Measurements from ENCODE around the gene CNN2. TPM values are rescaled to one million over a fixed set of nuclear protein-coding genes. Genes with fewer than 3 reads are reported as not detected.

The CNN2 gene
- total and polyA plus RNA-seq, 9 of the 15 experiments (the other 6 are each of a cell fraction or from before 2014, with no cell fraction given): 12.1 to 174 (median 52.7) TPM

DNA sequence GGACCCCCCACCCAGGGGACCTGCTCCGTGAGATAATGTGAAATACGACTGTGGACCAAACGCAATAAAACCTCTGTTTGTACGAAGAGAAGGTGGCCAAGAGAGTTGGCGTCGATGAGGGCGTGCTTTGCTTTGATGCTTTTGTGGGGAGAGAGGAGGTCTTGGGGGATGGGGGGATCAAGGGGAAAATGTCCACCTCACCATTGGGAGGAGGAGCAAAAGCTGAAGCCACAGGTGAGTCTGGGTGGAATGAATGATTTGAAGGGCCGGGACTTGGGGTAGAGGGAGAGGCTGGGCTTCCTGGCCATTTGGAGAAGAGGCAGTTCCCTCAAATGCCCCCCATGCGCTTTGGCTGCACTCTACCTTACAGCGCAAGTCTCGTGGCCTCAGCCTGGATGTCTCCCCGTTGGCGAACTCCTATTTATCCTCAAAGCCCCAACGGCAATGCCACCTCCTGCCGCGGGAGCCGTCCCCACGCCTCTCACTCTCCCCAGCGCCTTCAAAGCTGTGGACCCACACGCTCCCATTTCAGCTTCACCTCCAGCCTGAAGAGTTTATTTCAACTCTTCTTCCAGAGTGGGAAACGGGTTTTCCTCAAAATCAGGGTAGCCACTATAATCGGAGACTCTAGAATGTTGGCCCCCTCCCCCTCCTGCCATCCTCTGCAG is 12.7 kb downstream of the CNN2 start (continued):
- TF ChIP-seq, protein P1, sequence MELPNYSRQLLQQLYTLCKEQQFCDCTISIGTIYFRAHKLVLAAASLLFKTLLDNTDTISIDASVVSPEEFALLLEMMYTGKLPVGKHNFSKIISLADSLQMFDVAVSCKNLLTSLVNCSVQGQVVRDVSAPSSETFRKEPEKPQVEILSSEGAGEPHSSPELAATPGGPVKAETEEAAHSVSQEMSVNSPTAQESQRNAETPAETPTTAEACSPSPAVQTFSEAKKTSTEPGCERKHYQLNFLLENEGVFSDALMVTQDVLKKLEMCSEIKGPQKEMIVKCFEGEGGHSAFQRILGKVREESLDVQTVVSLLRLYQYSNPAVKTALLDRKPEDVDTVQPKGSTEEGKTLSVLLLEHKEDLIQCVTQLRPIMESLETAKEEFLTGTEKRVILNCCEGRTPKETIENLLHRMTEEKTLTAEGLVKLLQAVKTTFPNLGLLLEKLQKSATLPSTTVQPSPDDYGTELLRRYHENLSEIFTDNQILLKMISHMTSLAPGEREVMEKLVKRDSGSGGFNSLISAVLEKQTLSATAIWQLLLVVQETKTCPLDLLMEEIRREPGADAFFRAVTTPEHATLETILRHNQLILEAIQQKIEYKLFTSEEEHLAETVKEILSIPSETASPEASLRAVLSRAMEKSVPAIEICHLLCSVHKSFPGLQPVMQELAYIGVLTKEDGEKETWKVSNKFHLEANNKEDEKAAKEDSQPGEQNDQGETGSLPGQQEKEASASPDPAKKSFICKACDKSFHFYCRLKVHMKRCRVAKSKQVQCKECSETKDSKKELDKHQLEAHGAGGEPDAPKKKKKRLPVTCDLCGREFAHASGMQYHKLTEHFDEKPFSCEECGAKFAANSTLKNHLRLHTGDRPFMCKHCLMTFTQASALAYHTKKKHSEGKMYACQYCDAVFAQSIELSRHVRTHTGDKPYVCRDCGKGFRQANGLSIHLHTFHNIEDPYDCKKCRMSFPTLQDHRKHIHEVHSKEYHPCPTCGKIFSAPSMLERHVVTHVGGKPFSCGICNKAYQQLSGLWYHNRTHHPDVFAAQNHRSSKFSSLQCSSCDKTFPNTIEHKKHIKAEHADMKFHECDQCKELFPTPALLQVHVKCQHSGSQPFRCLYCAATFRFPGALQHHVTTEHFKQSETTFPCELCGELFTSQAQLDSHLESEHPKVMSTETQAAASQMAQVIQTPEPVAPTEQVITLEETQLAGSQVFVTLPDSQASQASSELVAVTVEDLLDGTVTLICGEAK (IDR thresholded peaks at IDR 0.05): no peak
- TF ChIP-seq, protein P1 (CRISPR knock-in tag; IDR thresholded peaks at IDR 0.05): no peak
- TF ChIP-seq BMI1 (IDR thresholded peaks at IDR 0.05; ENCODE audit: low read length) (no peak), SIX5 (IDR thresholded peaks at IDR 0.05; ENCODE audit: borderline replicate concordance in 1 of 2, insufficient read depth in 1 of 2, low read depth in 1 of 2, low read length in 2 of 2) (no peak), SUPT5H (IDR thresholded peaks at IDR 0.05) (peak; percentile 35)
- TF ChIP-seq, protein P2, sequence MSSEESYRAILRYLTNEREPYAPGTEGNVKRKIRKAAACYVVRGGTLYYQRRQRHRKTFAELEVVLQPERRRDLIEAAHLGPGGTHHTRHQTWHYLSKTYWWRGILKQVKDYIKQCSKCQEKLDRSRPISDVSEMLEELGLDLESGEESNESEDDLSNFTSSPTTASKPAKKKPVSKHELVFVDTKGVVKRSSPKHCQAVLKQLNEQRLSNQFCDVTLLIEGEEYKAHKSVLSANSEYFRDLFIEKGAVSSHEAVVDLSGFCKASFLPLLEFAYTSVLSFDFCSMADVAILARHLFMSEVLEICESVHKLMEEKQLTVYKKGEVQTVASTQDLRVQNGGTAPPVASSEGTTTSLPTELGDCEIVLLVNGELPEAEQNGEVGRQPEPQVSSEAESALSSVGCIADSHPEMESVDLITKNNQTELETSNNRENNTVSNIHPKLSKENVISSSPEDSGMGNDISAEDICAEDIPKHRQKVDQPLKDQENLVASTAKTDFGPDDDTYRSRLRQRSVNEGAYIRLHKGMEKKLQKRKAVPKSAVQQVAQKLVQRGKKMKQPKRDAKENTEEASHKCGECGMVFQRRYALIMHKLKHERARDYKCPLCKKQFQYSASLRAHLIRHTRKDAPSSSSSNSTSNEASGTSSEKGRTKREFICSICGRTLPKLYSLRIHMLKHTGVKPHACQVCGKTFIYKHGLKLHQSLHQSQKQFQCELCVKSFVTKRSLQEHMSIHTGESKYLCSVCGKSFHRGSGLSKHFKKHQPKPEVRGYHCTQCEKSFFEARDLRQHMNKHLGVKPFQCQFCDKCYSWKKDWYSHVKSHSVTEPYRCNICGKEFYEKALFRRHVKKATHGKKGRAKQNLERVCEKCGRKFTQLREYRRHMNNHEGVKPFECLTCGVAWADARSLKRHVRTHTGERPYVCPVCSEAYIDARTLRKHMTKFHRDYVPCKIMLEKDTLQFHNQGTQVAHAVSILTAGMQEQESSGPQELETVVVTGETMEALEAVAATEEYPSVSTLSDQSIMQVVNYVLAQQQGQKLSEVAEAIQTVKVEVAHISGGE (CRISPR knock-in tag; IDR thresholded peaks at IDR 0.05): 0 out of 6 replicates have a peak, but pooled peaks of 1 of the 3 experiments have one; percentile 6
- TF ChIP-seq, protein P3, sequence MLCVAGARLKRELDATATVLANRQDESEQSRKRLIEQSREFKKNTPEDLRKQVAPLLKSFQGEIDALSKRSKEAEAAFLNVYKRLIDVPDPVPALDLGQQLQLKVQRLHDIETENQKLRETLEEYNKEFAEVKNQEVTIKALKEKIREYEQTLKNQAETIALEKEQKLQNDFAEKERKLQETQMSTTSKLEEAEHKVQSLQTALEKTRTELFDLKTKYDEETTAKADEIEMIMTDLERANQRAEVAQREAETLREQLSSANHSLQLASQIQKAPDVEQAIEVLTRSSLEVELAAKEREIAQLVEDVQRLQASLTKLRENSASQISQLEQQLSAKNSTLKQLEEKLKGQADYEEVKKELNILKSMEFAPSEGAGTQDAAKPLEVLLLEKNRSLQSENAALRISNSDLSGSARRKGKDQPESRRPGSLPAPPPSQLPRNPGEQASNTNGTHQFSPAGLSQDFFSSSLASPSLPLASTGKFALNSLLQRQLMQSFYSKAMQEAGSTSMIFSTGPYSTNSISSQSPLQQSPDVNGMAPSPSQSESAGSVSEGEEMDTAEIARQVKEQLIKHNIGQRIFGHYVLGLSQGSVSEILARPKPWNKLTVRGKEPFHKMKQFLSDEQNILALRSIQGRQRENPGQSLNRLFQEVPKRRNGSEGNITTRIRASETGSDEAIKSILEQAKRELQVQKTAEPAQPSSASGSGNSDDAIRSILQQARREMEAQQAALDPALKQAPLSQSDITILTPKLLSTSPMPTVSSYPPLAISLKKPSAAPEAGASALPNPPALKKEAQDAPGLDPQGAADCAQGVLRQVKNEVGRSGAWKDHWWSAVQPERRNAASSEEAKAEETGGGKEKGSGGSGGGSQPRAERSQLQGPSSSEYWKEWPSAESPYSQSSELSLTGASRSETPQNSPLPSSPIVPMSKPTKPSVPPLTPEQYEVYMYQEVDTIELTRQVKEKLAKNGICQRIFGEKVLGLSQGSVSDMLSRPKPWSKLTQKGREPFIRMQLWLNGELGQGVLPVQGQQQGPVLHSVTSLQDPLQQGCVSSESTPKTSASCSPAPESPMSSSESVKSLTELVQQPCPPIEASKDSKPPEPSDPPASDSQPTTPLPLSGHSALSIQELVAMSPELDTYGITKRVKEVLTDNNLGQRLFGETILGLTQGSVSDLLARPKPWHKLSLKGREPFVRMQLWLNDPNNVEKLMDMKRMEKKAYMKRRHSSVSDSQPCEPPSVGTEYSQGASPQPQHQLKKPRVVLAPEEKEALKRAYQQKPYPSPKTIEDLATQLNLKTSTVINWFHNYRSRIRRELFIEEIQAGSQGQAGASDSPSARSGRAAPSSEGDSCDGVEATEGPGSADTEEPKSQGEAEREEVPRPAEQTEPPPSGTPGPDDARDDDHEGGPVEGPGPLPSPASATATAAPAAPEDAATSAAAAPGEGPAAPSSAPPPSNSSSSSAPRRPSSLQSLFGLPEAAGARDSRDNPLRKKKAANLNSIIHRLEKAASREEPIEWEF (CRISPR knock-in tag; IDR thresholded peaks at IDR 0.05): no peak
